Thoracic aorta (tissue), 2 donors: ENCODE results near the gene FIBCD1. TPM values are rescaled to one million over a fixed set of nuclear protein-coding genes. Genes with fewer than 3 reads are reported as not detected.
A peak's percentile ranks its signal among the peaks of the same experiment; 100 is the strongest.

Source experiments
- ATAC-seq: fragments of 150-250 bp; one replicate; pipeline ENCODE4 v1.8.0; 2017; ENCODE audit warnings: low read depth; ENCODE audit not compliant: insufficient number of reproducible peaks, low FRiP score
- DNase-seq: peaks from one replicate; pipeline ENCODE4 v3.0.0-alpha.2; 2020; ENCODE audit warnings: low spot score
- H3K27ac ChIP-seq, 2 donors: fragments of 200-600 bp; sonication (generic); 1 replicate in 1 of 2; 2 replicates in 1 of 2; pipeline ENCODE4 v1.5.1; 2016; ENCODE audit warnings: mild to moderate bottlenecking in 2 of 2, moderate library complexity in 2 of 2
- H3K27me3 ChIP-seq: fragments of 200-600 bp; sonication (generic); replicated peaks from 2 replicates; pipeline ENCODE4 v1.6.0; 2016; ENCODE audit warnings: mild to moderate bottlenecking; ENCODE audit not compliant: insufficient read depth
- H3K36me3 ChIP-seq: fragments of 200-600 bp; sonication (generic); one replicate; pipeline ENCODE4 v1.5.1; 2016
- H3K4me1 ChIP-seq, 2 donors: fragments of 200-600 bp; sonication (generic); 1 replicate in 1 of 2; 2 replicates in 1 of 2; pipeline versions ENCODE4 v1.5.1 to v1.6.0; 2016; ENCODE audit warnings: low read depth in 2 of 2, mild to moderate bottlenecking in 1 of 2; ENCODE audit not compliant: control insufficient read depth in 1 of 2
- H3K4me3 ChIP-seq: fragments of 200-600 bp; sonication (generic); 2 replicates; pipeline ENCODE4 v1.5.1; 2016; ENCODE audit warnings: mild to moderate bottlenecking
- H3K9me3 ChIP-seq: fragments of 200-600 bp; sonication (generic); 2 replicates; pipeline ENCODE4 v1.5.1; 2016
- total RNA-seq, 2 donors: library from RNA; depleted of rRNA; stranded (reverse); fragments of >200 nt; gene quantifications; one replicate each; pipeline versions ENCODE4 v1.1.0 to v1.2.3, GENCODE V29; 2016
- TF ChIP-seq, protein P1 (sequence below): fragments of 200-600 bp; sonication (generic); IDR thresholded peaks from one replicate; pipeline ENCODE4 v1.5.1; 2019; ENCODE audit warnings: antibody characterized with exemption

Gene FIBCD1
- total RNA-seq, 2 donors from 2014 or later = not detected

DNA sequence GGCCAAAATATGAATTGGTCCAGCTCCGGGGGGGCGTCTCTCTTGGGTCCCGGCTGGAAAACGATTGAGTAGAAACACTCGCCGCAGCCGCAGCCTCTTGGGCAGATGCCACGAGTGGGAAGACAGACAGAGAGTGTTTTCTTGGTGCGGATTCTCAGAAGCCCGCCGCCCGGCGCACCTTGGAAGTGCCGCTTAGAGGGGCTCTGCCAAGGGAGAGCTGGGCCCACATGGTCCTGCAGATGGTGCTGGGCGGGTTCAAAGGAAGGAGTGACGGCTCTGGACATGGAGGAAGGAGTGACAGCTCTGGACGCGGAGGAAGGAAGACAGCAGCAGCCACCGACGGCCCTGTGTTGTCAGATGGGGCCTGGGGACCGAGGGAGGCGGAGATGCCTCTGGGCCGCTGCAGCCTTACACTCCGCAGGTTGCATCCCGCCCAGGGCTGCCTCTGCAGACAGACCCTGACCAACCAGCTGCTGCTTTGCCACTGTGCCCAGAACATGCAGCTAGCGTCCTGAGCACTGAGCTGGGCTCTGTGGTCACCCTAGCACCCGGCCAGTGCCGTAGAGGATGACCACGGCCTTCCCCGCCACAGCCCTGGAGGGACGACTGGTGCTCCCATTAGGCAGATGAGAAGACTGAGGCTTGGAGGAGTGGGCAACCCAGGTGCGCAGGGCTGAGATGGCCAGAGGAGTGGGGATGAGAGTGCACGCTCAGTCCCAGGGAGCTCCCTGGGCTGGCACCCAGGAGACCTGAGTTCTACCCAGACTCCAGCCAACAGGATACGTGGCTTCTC is 21.7 kb downstream of the FIBCD1 start:
- peaks cover 0 to 12% of the 10 kb centered on the region in 2 donors for H3K4me1 ChIP-seq
- no peaks in the 10 kb centered on the region for H3K27me3 ChIP-seq
- ATAC-seq (no peak), DNase-seq (no peak)
- H3K9me3 ChIP-seq = no peaks in the 10 kb centered on the region
- TF ChIP-seq, protein P1, sequence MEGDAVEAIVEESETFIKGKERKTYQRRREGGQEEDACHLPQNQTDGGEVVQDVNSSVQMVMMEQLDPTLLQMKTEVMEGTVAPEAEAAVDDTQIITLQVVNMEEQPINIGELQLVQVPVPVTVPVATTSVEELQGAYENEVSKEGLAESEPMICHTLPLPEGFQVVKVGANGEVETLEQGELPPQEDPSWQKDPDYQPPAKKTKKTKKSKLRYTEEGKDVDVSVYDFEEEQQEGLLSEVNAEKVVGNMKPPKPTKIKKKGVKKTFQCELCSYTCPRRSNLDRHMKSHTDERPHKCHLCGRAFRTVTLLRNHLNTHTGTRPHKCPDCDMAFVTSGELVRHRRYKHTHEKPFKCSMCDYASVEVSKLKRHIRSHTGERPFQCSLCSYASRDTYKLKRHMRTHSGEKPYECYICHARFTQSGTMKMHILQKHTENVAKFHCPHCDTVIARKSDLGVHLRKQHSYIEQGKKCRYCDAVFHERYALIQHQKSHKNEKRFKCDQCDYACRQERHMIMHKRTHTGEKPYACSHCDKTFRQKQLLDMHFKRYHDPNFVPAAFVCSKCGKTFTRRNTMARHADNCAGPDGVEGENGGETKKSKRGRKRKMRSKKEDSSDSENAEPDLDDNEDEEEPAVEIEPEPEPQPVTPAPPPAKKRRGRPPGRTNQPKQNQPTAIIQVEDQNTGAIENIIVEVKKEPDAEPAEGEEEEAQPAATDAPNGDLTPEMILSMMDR = no peak
- no peaks in the 10 kb centered on the region for H3K36me3 ChIP-seq
- no peak overlapping the region for H3K4me3 ChIP-seq
- H3K27ac ChIP-seq = no peak overlapping the region

DNA sequence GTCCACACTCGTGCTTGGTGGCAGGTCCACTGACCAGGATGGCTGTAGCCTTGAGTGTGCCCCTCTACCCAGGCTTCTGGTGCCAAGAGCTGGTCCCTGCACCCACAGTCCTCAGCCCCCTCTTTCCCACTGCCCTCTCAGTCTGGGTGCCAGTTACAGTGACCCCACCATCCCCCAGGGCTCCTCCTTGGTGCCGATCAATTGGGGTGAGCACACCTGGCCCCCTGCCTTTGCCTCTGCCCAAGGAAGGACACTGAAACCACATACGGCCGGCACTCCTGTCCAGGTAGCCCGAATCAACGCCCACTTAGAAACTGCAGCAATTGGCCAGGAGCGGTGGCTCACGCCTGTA is 24.0 kb downstream of the FIBCD1 start:
- H3K4me3 ChIP-seq = no peak overlapping the region
- H3K36me3 ChIP-seq = no peaks in the 10 kb centered on the region
- ATAC-seq = no peak
- DNase-seq = no peak
- H3K9me3 ChIP-seq = no peaks in the 10 kb centered on the region
- TF ChIP-seq, protein P1 = no peak
- no peak overlapping the region for H3K27ac ChIP-seq
- peaks cover 0 to 12% of the 10 kb centered on the region in 2 donors for H3K4me1 ChIP-seq
- no peaks in the 10 kb centered on the region for H3K27me3 ChIP-seq

DNA sequence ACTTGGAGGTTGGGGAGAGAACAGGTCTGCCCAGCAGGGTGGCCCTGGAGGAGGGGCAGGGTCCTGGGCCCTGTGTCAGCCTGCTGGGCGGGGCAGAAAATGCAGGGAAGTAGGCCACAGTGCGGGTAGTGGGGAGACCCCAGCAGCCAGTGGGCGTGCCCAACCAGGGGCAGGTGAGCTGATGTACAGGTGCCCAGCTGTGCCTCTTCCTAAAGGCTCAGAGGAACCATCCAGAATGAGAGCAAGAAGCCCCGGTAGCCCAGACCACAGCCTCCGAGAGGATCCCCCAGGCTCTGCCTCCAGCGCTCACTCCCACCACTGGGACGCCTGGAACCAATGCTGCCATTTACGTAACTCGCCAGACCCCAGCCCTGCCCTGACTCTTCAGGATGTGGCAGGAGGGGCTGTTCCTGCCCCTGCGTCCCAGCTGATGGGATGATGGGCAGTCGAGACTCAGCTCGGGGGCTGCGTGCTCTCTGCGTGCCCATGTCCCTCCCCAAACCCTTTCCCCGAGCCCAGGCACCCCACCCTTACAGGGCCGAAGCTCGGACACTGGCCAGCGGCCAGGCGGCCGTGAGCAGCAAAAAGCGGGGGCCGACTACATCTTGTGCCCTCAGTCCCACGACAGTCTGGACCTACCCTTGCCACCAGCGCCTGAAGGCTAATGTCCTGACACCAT is 24.5 kb downstream of the FIBCD1 start:
- H3K4me3 ChIP-seq = no peak overlapping the region
- TF ChIP-seq, protein P1 = no peak
- no peaks in the 10 kb centered on the region for H3K27me3 ChIP-seq
- no peaks in the 10 kb centered on the region for H3K36me3 ChIP-seq
- no peak overlapping the region for H3K27ac ChIP-seq
- DNase-seq (no peak), ATAC-seq (no peak)
- no peaks in the 10 kb centered on the region for H3K9me3 ChIP-seq
- H3K4me1 ChIP-seq = peaks cover 0 to 12% of the 10 kb centered on the region in 2 donors

DNA sequence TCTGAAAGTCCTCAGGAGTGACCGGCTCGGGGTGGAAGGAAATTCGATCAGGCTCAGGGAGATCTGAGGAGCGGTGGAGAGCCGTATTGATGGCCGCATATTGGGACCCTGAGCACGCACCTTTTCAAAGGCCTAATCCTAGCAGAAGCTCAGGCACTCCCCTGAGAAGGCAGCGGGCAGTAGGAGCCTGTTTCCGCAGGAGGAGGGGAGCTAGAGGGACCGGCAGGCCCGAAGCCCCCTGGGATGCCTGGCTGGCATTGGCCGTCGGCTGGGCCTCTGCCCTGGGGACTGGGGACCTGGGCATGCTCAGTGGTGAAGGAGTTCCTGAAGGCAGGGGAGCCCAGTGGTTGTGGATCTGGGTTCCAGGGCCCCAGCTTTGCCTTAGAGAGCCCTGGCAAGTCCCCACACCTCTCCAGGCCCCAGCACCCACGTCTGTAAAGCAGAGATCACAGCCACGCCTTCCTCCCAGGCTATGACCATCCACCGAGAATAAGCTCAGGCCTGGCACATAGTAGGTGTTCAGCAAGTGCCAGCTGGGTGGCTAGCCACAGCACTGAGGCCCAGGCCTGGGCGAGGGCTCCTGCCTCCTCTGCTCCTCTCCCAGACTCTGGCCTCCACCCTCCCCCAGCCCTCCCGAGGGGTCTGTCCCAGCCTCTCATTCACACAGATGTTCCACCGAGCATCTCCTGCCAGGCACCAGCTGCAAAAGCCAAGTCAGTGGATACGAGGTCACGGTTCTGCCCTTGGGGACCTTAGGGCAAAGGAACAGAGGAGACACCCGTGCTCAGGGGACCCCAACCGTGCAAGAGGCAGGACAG is 25.2 kb downstream of the FIBCD1 start:
- H3K4me3 ChIP-seq = peak overlapping the region; percentile 42
- H3K4me1 ChIP-seq = peaks cover 0 to 10% of the 10 kb centered on the region in 2 donors

More for the DNA sequence above, 25.2 kb downstream of the FIBCD1 start:
- no peaks in the 10 kb centered on the region for H3K27me3 ChIP-seq
- DNase-seq = no peak
- TF ChIP-seq, protein P1 = no peak
- no peaks in the 10 kb centered on the region for H3K9me3 ChIP-seq
- no peak overlapping the region for H3K27ac ChIP-seq
- no peak for ATAC-seq
- no peaks in the 10 kb centered on the region for H3K36me3 ChIP-seq
